Osteocyte (in vitro differentiated cells): ENCODE measurements around the gene PDE4B. TPM values are rescaled to one million over a fixed set of nuclear protein-coding genes. Genes with fewer than 3 reads are reported as not detected.
"Not testable (repeated sequence)": the region's sequence is repeated elsewhere in the genome, so short reads cannot be mapped to it uniquely, and the experiment has no call there.

ENCODE experiments used
- DNase-seq: peaks from one replicate; pipeline ENCODE4 v3.0.0; 2021; ENCODE audit warnings: mixed read lengths; ENCODE audit not compliant: unreplicated experiment; ENCODE audit errors: extremely low spot score
- H3K27ac Mint-ChIP-seq: one replicate; pipeline ENCODE4 v1.8.0; 2021; ENCODE audit warnings: mild to moderate bottlenecking, mixed read lengths; ENCODE audit not compliant: unreplicated experiment
- H3K27me3 Mint-ChIP-seq: one replicate; pipeline ENCODE4 v1.8.0; 2021; ENCODE audit warnings: mixed read lengths; ENCODE audit not compliant: unreplicated experiment
- H3K36me3 Mint-ChIP-seq: one replicate; pipeline ENCODE4 v1.8.0; 2021; ENCODE audit warnings: mixed read lengths; ENCODE audit not compliant: unreplicated experiment
- H3K4me1 Mint-ChIP-seq: one replicate; pipeline ENCODE4 v1.8.0; 2021; ENCODE audit warnings: mixed read lengths; ENCODE audit not compliant: unreplicated experiment
- H3K4me3 Mint-ChIP-seq: one replicate; pipeline ENCODE4 v1.8.0; 2021; ENCODE audit warnings: mild to moderate bottlenecking, moderate library complexity, mixed read lengths; ENCODE audit not compliant: unreplicated experiment
- H3K9me3 Mint-ChIP-seq: one replicate; pipeline ENCODE4 v1.8.0; 2021; ENCODE audit warnings: mixed read lengths; ENCODE audit not compliant: unreplicated experiment
- CTCF ChIP-seq: fragments of 200-600 bp; sonication (generic); IDR thresholded peaks from 2 replicates; pipeline ENCODE4 v1.5.0; 2021; ENCODE audit warnings: antibody characterized with exemption, mild to moderate bottlenecking, moderate library complexity
- total RNA-seq: library from RNA; stranded (reverse); gene quantifications from 2 replicates; pipeline ENCODE4 v1.2.1, GENCODE V29; 2021

Gene PDE4B
- total RNA-seq, 1 donor from 2014 or later = 53.1 TPM

- H3K4me3 Mint-ChIP-seq = no peak overlapping the region
- no peak for DNase-seq
- peaks cover 23% of the 10 kb centered on the region for H3K9me3 Mint-ChIP-seq
- no peak overlapping the region for H3K27ac Mint-ChIP-seq
- no peaks in the 10 kb centered on the region for H3K36me3 Mint-ChIP-seq
- H3K27me3 Mint-ChIP-seq = no peaks in the 10 kb centered on the region
- no peaks in the 10 kb centered on the region for H3K4me1 Mint-ChIP-seq
- TF ChIP-seq CTCF = no peak
Measured at GRCh38 chr1:66416295-66416694, 623.6 kb downstream of the PDE4B start.

- H3K27ac Mint-ChIP-seq = no peak overlapping the region
- no peak for DNase-seq
- H3K4me3 Mint-ChIP-seq = no peak overlapping the region
- no peaks in the 10 kb centered on the region for H3K36me3 Mint-ChIP-seq
- no peaks in the 10 kb centered on the region for H3K27me3 Mint-ChIP-seq
- TF ChIP-seq CTCF = no peak
- H3K9me3 Mint-ChIP-seq = peaks cover 23% of the 10 kb centered on the region
- no peaks in the 10 kb centered on the region for H3K4me1 Mint-ChIP-seq
Measured at GRCh38 chr1:66418021-66418420, 625.3 kb downstream of the PDE4B start.

- DNase-seq, H3K36me3 Mint-ChIP-seq, H3K4me1 Mint-ChIP-seq, H3K27ac Mint-ChIP-seq, H3K4me3 Mint-ChIP-seq, H3K27me3 Mint-ChIP-seq: not testable (repeated sequence)
- peaks cover 23% of the 10 kb centered on the region for H3K9me3 Mint-ChIP-seq
Measured at GRCh38 chr1:66420171-66420570, 627.5 kb downstream of the PDE4B start.

- H3K27ac Mint-ChIP-seq, H3K4me1 Mint-ChIP-seq, H3K4me3 Mint-ChIP-seq, DNase-seq, H3K27me3 Mint-ChIP-seq, H3K36me3 Mint-ChIP-seq: not testable (repeated sequence)
- peaks cover 23% of the 10 kb centered on the region for H3K9me3 Mint-ChIP-seq
Measured at GRCh38 chr1:66420906-66421305, 628.2 kb downstream of the PDE4B start.

- Mint-ChIP-seq H3K4me1 (no peaks in the 10 kb centered on the region), H3K36me3 (no peaks in the 10 kb centered on the region), H3K27ac (no peak overlapping the region), H3K4me3 (no peak overlapping the region), H3K27me3 (no peaks in the 10 kb centered on the region), H3K9me3 (peaks cover 22% of the 10 kb centered on the region)
- DNase-seq = no peak
- TF ChIP-seq CTCF = no peak
Measured at GRCh38 chr1:66422804-66423203, 630.1 kb downstream of the PDE4B start.
